Karpas-422 (cell line): ENCODE measurements around the gene BOC. TPM values are rescaled to one million over a fixed set of nuclear protein-coding genes. Genes with fewer than 3 reads are reported as not detected.

ENCODE experiments used
- DNase-seq: peaks from one replicate; pipeline ENCODE4 v3.0.0-alpha.2; 2015
- H2AFZ ChIP-seq: fragments of 200-600 bp; sonication (generic); 2 replicates; pipeline ENCODE4 v1.6.1; 2014; ENCODE audit warnings: antibody characterized with exemption, low read length, mixed read lengths
- H3K27ac ChIP-seq: fragments of 200-600 bp; sonication (generic); 2 replicates; pipeline ENCODE4 v1.5.1; 2014; ENCODE audit warnings: mild to moderate bottlenecking, low read length, moderate library complexity
- H3K27me3 ChIP-seq: fragments of 200-600 bp; sonication (generic); 2 replicates; pipeline ENCODE4 v1.6.1; 2014; ENCODE audit warnings: low read length, mixed read lengths
- H3K36me3 ChIP-seq: fragments of 200-600 bp; sonication (generic); 2 replicates; pipeline ENCODE4 v1.6.1; 2014; ENCODE audit warnings: low read length, mixed read lengths; ENCODE audit not compliant: insufficient read depth
- H3K4me1 ChIP-seq: fragments of 200-600 bp; sonication (generic); 2 replicates; pipeline ENCODE4 v1.6.1; 2014; ENCODE audit warnings: mild to moderate bottlenecking, low read length, mixed read lengths
- H3K4me2 ChIP-seq: fragments of 200-600 bp; sonication (generic); 2 replicates; pipeline ENCODE4 v1.6.1; 2014; ENCODE audit warnings: low read length, low read depth, mild to moderate bottlenecking; ENCODE audit not compliant: poor library complexity, severe bottlenecking
- H3K4me3 ChIP-seq: fragments of 200-600 bp; sonication (generic); 2 replicates; pipeline ENCODE4 v1.5.1; 2014; ENCODE audit warnings: mild to moderate bottlenecking, antibody characterized with exemption, low read length, mixed read lengths
- H3K79me2 ChIP-seq: fragments of 200-600 bp; sonication (generic); 2 replicates; pipeline ENCODE4 v1.6.1; 2014; ENCODE audit warnings: mild to moderate bottlenecking, low read length, mixed read lengths
- H3K9ac ChIP-seq: fragments of 200-600 bp; sonication (generic); 2 replicates; pipeline ENCODE4 v1.6.0; 2014; ENCODE audit warnings: low read length
- H3K9me2 ChIP-seq: fragments of 200-600 bp; sonication (generic), shearing (Covaris generic); replicated peaks from 2 replicates; pipeline ENCODE4 v1.6.0; 2014; ENCODE audit warnings: mild to moderate bottlenecking, low read length, moderate library complexity; ENCODE audit not compliant: insufficient read depth
- H3K9me3 ChIP-seq: fragments of 300-700, 200-600 bp; sonication (generic); 2 replicates; pipeline ENCODE4 v1.6.1; 2014; ENCODE audit warnings: low read length, mixed read lengths
- H4K20me1 ChIP-seq: fragments of 200-600 bp; sonication (generic); 2 replicates; pipeline ENCODE4 v1.6.1; 2014; ENCODE audit warnings: mild to moderate bottlenecking, antibody characterized with exemption, low read length, low read depth; ENCODE audit not compliant: insufficient read depth
- total RNA-seq: library from RNA; depleted of rRNA; stranded (reverse); fragments of >200 nt; shearing (Covaris generic); gene quantifications from 2 replicates; pipeline ENCODE4 v1.2.3, GENCODE V29; 2014; ENCODE audit warnings: low replicate concordance

Gene BOC
- total RNA-seq, 1 experiment from 2014 or later: 0.04 TPM

- H3K4me3 ChIP-seq: no peak overlapping the region
- H3K79me2 ChIP-seq: no peaks in the 10 kb centered on the region
- no peaks in the 10 kb centered on the region for H3K36me3 ChIP-seq
- no peaks in the 10 kb centered on the region for H4K20me1 ChIP-seq
- H3K9me3 ChIP-seq: no peaks in the 10 kb centered on the region
- H3K9ac ChIP-seq: no peak overlapping the region
- DNase-seq: no peak
- H3K4me1 ChIP-seq: no peaks in the 10 kb centered on the region
- no peaks in the 10 kb centered on the region for H3K27me3 ChIP-seq
- H2AFZ ChIP-seq: no peak overlapping the region
- no peaks in the 10 kb centered on the region for H3K9me2 ChIP-seq
- no peak overlapping the region for H3K4me2 ChIP-seq
- no peak overlapping the region for H3K27ac ChIP-seq
Observed at GRCh38 chr3:113204371-113204770, 7.0 kb upstream of the BOC start.

GRCh38 chr3:113205481-113205880 lies 5.9 kb upstream of the BOC start:
- Histone ChIP-seq H3K9ac (no peak overlapping the region), H3K27me3 (no peaks in the 10 kb centered on the region), H3K9me3 (no peaks in the 10 kb centered on the region), H3K4me2 (no peak overlapping the region), H3K9me2 (no peaks in the 10 kb centered on the region), H2AFZ (no peak overlapping the region), H4K20me1 (no peaks in the 10 kb centered on the region), H3K4me3 (no peak overlapping the region), H3K79me2 (no peaks in the 10 kb centered on the region), H3K27ac (no peak overlapping the region), H3K36me3 (no peaks in the 10 kb centered on the region), H3K4me1 (no peaks in the 10 kb centered on the region)
- DNase-seq: no peak

GRCh38 chr3:113210604-113211329 lies 590 bp upstream of the BOC start:
- no peaks in the 10 kb centered on the region for H3K36me3 ChIP-seq
- no peak overlapping the region for H3K4me3 ChIP-seq
- no peaks in the 10 kb centered on the region for H3K4me1 ChIP-seq
- H3K79me2 ChIP-seq: no peaks in the 10 kb centered on the region
- no peak for DNase-seq
- H3K27me3 ChIP-seq: no peaks in the 10 kb centered on the region
- no peaks in the 10 kb centered on the region for H4K20me1 ChIP-seq
- no peaks in the 10 kb centered on the region for H3K9me2 ChIP-seq
- H3K4me2 ChIP-seq: no peak overlapping the region
- H3K27ac ChIP-seq: no peak overlapping the region
- no peaks in the 10 kb centered on the region for H3K9me3 ChIP-seq
- no peak overlapping the region for H3K9ac ChIP-seq
- no peak overlapping the region for H2AFZ ChIP-seq

- Histone ChIP-seq H4K20me1 (no peaks in the 10 kb centered on the region), H3K4me1 (no peaks in the 10 kb centered on the region), H3K27ac (no peak overlapping the region), H2AFZ (no peak overlapping the region), H3K9me2 (no peaks in the 10 kb centered on the region), H3K79me2 (no peaks in the 10 kb centered on the region), H3K36me3 (no peaks in the 10 kb centered on the region), H3K4me2 (no peak overlapping the region), H3K27me3 (no peaks in the 10 kb centered on the region), H3K9me3 (no peaks in the 10 kb centered on the region), H3K9ac (no peak overlapping the region), H3K4me3 (no peak overlapping the region)
- DNase-seq: no peak
Observed at GRCh38 chr3:113212150-113212843, 940 bp downstream of the BOC start.

GRCh38 chr3:113212844-113213375 lies 1.6 kb downstream of the BOC start:
- Histone ChIP-seq H3K4me3 (no peak overlapping the region), H2AFZ (no peak overlapping the region), H3K27me3 (no peaks in the 10 kb centered on the region), H4K20me1 (no peaks in the 10 kb centered on the region), H3K36me3 (no peaks in the 10 kb centered on the region), H3K9me3 (no peaks in the 10 kb centered on the region), H3K4me1 (no peaks in the 10 kb centered on the region), H3K79me2 (no peaks in the 10 kb centered on the region), H3K9ac (no peak overlapping the region), H3K27ac (no peak overlapping the region), H3K9me2 (no peaks in the 10 kb centered on the region), H3K4me2 (no peak overlapping the region)
- DNase-seq: no peak

- no peaks in the 10 kb centered on the region for H3K27me3 ChIP-seq
- H3K9me3 ChIP-seq: no peaks in the 10 kb centered on the region
- H3K79me2 ChIP-seq: no peaks in the 10 kb centered on the region
- no peak overlapping the region for H3K4me3 ChIP-seq
- no peak for DNase-seq
- H3K9me2 ChIP-seq: no peaks in the 10 kb centered on the region
- no peaks in the 10 kb centered on the region for H4K20me1 ChIP-seq
- H3K27ac ChIP-seq: no peak overlapping the region
- H3K4me1 ChIP-seq: no peaks in the 10 kb centered on the region
- no peak overlapping the region for H3K4me2 ChIP-seq
- H3K36me3 ChIP-seq: no peaks in the 10 kb centered on the region
- no peak overlapping the region for H2AFZ ChIP-seq
- no peak overlapping the region for H3K9ac ChIP-seq
Observed at GRCh38 chr3:113213896-113214587, 2.7 kb downstream of the BOC start.

GRCh38 chr3:113214917-113215595 lies 3.7 kb downstream of the BOC start:
- H3K27ac ChIP-seq: no peak overlapping the region
- no peak overlapping the region for H3K9ac ChIP-seq
- no peak for DNase-seq
- H3K4me3 ChIP-seq: no peak overlapping the region
- no peaks in the 10 kb centered on the region for H3K4me1 ChIP-seq
- no peaks in the 10 kb centered on the region for H3K27me3 ChIP-seq
- no peaks in the 10 kb centered on the region for H3K79me2 ChIP-seq
- no peaks in the 10 kb centered on the region for H4K20me1 ChIP-seq
- no peak overlapping the region for H2AFZ ChIP-seq
- H3K4me2 ChIP-seq: no peak overlapping the region
- no peaks in the 10 kb centered on the region for H3K9me2 ChIP-seq
- H3K9me3 ChIP-seq: no peaks in the 10 kb centered on the region
- H3K36me3 ChIP-seq: no peaks in the 10 kb centered on the region

GRCh38 chr3:113216393-113216792 lies 5.0 kb downstream of the BOC start:
- DNase-seq: no peak
- Histone ChIP-seq H3K27ac (no peak overlapping the region), H3K27me3 (no peaks in the 10 kb centered on the region), H2AFZ (no peak overlapping the region), H3K4me1 (no peaks in the 10 kb centered on the region), H3K9me2 (no peaks in the 10 kb centered on the region), H3K79me2 (no peaks in the 10 kb centered on the region), H3K9ac (no peak overlapping the region), H3K4me3 (no peak overlapping the region), H3K9me3 (no peaks in the 10 kb centered on the region), H4K20me1 (no peaks in the 10 kb centered on the region), H3K36me3 (no peaks in the 10 kb centered on the region), H3K4me2 (no peak overlapping the region)
